SU-DHL-6 (cell line): Measurements from ENCODE around the gene ZNF532.
A peak's percentile ranks its signal among the peaks of the same experiment; 100 is the strongest.

Experiments
- H2AFZ ChIP-seq: fragments of 200-600 bp; sonication (generic); 2 replicates; pipeline ENCODE4 v1.6.1; 2014; ENCODE audit warnings: low read depth, mild to moderate bottlenecking, moderate library complexity, mixed read lengths, antibody characterized with exemption, low read length; ENCODE audit not compliant: severe bottlenecking
- H3F3A ChIP-seq: fragments of 200-600 bp; shearing (Covaris generic); 2 replicates; pipeline ENCODE4 v1.6.0; 2016; ENCODE audit warnings: antibody characterized with exemption, mild to moderate bottlenecking; ENCODE audit not compliant: insufficient read depth
- H3K27ac ChIP-seq: fragments of 200-600 bp; sonication (generic); 2 replicates; pipeline ENCODE4 v1.5.1; 2016; ENCODE audit warnings: low read depth, mild to moderate bottlenecking, low read length, moderate library complexity, mixed read lengths
- H3K27me3 ChIP-seq: fragments of 200-600 bp; sonication (generic), shearing (Covaris generic); 2 replicates; pipeline ENCODE4 v1.6.0; 2014; ENCODE audit warnings: mild to moderate bottlenecking, low read length
- H3K36me3 ChIP-seq: fragments of 200-600 bp; sonication (generic); 2 replicates; pipeline ENCODE4 v1.6.1; 2014; ENCODE audit warnings: mild to moderate bottlenecking, low read length, mixed read lengths
- H3K4me2 ChIP-seq: fragments of 300-600, 200-600 bp; shearing (Covaris generic), sonication (generic); 2 replicates; pipeline ENCODE4 v1.6.0; 2014; ENCODE audit warnings: low read length, low read depth, mild to moderate bottlenecking; ENCODE audit not compliant: poor library complexity, severe bottlenecking
- H3K4me3 ChIP-seq: fragments of 200-600 bp; sonication (generic); 2 replicates; pipeline ENCODE4 v1.5.1; 2014; ENCODE audit warnings: antibody characterized with exemption, low read length, mild to moderate bottlenecking, mixed read lengths; ENCODE audit not compliant: insufficient read depth, poor library complexity, severe bottlenecking
- H3K79me2 ChIP-seq: fragments of 200-600 bp; sonication (generic); 2 replicates; pipeline ENCODE4 v1.6.1; 2014; ENCODE audit warnings: mild to moderate bottlenecking, low read length, moderate library complexity; ENCODE audit not compliant: insufficient read depth
- H3K9ac ChIP-seq: fragments of 200-600 bp; sonication (generic); 2 replicates; pipeline ENCODE4 v1.7.0; 2014; ENCODE audit warnings: mild to moderate bottlenecking, low read length
- H3K9me2 ChIP-seq: fragments of 200-600 bp; sonication (generic); replicated peaks from 2 replicates; pipeline ENCODE4 v1.6.1; 2014; ENCODE audit warnings: low read length; ENCODE audit not compliant: insufficient read depth
- H3K9me3 ChIP-seq: fragments of 200-600 bp; sonication (generic); 2 replicates; pipeline ENCODE4 v1.6.1; 2014; ENCODE audit warnings: low read length, mixed read lengths; ENCODE audit not compliant: insufficient read depth
- H4K20me1 ChIP-seq: fragments of 200-600 bp; sonication (generic); 2 replicates; pipeline ENCODE4 v1.6.1; 2014; ENCODE audit warnings: low read depth, mild to moderate bottlenecking, antibody characterized with exemption, low read length, moderate library complexity, mixed read lengths
- CTCF ChIP-seq: fragments of 200-600 bp; sonication (generic); IDR thresholded peaks from one replicate; pipeline ENCODE4 v1.5.1; 2017; ENCODE audit warnings: antibody characterized with exemption, mild to moderate bottlenecking, low read length, moderate library complexity; ENCODE audit not compliant: insufficient read depth, poor library complexity, severe bottlenecking
- EZH2phosphoT487 ChIP-seq: fragments of 200-600 bp; sonication (generic), shearing (Covaris generic); conservative IDR thresholded peaks from 2 replicates; pipeline ENCODE4 v1.6.1; 2018; ENCODE audit warnings: mild to moderate bottlenecking, antibody characterized with exemption, low read length, moderate library complexity, mixed read lengths

Gene ZNF532

DNA sequence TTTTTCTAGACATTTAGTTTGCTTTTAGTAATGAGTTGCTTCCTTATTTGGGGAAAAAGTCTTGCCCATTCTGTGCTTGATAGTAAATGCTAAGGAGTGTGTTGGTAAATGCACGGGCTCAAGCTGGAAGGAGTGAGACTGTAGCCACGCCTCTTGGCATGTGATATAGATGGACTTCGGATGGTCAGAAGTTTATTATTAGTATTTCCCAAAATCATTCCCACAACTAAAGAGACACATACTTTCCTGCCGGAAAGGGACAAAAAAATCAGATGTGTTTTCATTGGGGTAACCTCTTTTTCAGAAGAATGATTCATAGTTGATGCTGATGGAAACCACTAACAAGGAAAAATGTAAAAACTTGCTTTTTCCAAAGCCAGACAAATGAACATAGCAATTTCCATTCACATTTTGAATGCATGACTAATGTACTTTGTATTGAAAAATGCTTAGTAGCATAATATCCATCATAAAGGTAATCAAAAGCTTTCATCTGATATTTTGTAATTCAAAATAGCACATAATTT, 133.2 kb downstream of the ZNF532 start:
- H3K9me3 ChIP-seq: no peaks in the 10 kb centered on the region
- no peaks in the 10 kb centered on the region for H4K20me1 ChIP-seq
- H3F3A ChIP-seq: no peaks in the 10 kb centered on the region; the same call in 1 of the 2 replicates
- no peak overlapping the region for H3K4me2 ChIP-seq
- TF ChIP-seq EZH2phosphoT487 (no peak), CTCF (no peak)
- no peak overlapping the region for H3K4me3 ChIP-seq
- H3K9me2 ChIP-seq: no peaks in the 10 kb centered on the region
- H2AFZ ChIP-seq: no peak overlapping the region
- no peaks in the 10 kb centered on the region for H3K79me2 ChIP-seq
- H3K9ac ChIP-seq: no peak overlapping the region
- no peak overlapping the region for H3K27ac ChIP-seq
- H3K36me3 ChIP-seq: no peaks in the 10 kb centered on the region
- no peaks in the 10 kb centered on the region for H3K27me3 ChIP-seq

- peak overlapping the region; percentile 9 for H3K4me3 ChIP-seq
- H2AFZ ChIP-seq: peak overlapping the region; percentile 76
- H3K79me2 ChIP-seq: no peaks in the 10 kb centered on the region
- H3K4me2 ChIP-seq: peak overlapping the region; percentile 55
- H4K20me1 ChIP-seq: no peaks in the 10 kb centered on the region
- H3K9me2 ChIP-seq: no peaks in the 10 kb centered on the region
- peak overlapping the region; percentile 34 for H3K9ac ChIP-seq
- no peaks in the 10 kb centered on the region for H3K27me3 ChIP-seq
- TF ChIP-seq EZH2phosphoT487: no peak
- TF ChIP-seq CTCF: no peak
- H3K27ac ChIP-seq: peak overlapping the region; percentile 14
- no peaks in the 10 kb centered on the region for H3K36me3 ChIP-seq
- H3F3A ChIP-seq: no peaks in the 10 kb centered on the region; the same call in 1 of the 2 replicates
- no peaks in the 10 kb centered on the region for H3K9me3 ChIP-seq
Measured at GRCh38 chr18:58998401-58999203, 133.9 kb downstream of the ZNF532 start.

- Histone ChIP-seq H3K4me2 (no peak overlapping the region), H3F3A (no peaks in the 10 kb centered on the region), H3K27me3 (no peaks in the 10 kb centered on the region), H3K36me3 (no peaks in the 10 kb centered on the region), H2AFZ (no peak overlapping the region), H3K9me3 (no peaks in the 10 kb centered on the region), H3K4me3 (no peak overlapping the region), H3K79me2 (no peaks in the 10 kb centered on the region), H3K27ac (no peak overlapping the region), H3K9me2 (no peaks in the 10 kb centered on the region), H3K9ac (no peak overlapping the region), H4K20me1 (no peaks in the 10 kb centered on the region)
- TF ChIP-seq CTCF: no peak
- TF ChIP-seq EZH2phosphoT487: no peak
Measured at GRCh38 chr18:59001166-59001565, 136.5 kb downstream of the ZNF532 start.
